GM12865 (cell line): ENCODE data around the gene RBM8A.
"Not testable (repeated sequence)": the region's sequence is repeated elsewhere in the genome, so short reads cannot be mapped to it uniquely, and the experiment has no call there.

Experiments used
- DNase-seq: peaks from one replicate; pipeline ENCODE4 v3.0.0; 2010; ENCODE audit warnings: low read depth
- H3K4me3 ChIP-seq: 2 replicates; pipeline ENCODE4 v1.5.1; 2011; ENCODE audit warnings: mild to moderate bottlenecking, low read depth, low read length, control low read depth
- TF ChIP-seq, protein P1 (sequence below): IDR thresholded peaks from 2 replicates; pipeline ENCODE4 v1.5.1; 2011; ENCODE audit warnings: low read length, control low read depth, low read depth, inconsistent platforms; ENCODE audit not compliant: insufficient read depth; ENCODE audit errors: missing control alignments

Gene RBM8A

GRCh38 chr1:145946477-145946986 lies 19.2 kb upstream of the RBM8A start:
- DNase-seq: no peak
- TF ChIP-seq, protein P1, sequence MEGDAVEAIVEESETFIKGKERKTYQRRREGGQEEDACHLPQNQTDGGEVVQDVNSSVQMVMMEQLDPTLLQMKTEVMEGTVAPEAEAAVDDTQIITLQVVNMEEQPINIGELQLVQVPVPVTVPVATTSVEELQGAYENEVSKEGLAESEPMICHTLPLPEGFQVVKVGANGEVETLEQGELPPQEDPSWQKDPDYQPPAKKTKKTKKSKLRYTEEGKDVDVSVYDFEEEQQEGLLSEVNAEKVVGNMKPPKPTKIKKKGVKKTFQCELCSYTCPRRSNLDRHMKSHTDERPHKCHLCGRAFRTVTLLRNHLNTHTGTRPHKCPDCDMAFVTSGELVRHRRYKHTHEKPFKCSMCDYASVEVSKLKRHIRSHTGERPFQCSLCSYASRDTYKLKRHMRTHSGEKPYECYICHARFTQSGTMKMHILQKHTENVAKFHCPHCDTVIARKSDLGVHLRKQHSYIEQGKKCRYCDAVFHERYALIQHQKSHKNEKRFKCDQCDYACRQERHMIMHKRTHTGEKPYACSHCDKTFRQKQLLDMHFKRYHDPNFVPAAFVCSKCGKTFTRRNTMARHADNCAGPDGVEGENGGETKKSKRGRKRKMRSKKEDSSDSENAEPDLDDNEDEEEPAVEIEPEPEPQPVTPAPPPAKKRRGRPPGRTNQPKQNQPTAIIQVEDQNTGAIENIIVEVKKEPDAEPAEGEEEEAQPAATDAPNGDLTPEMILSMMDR: no peak
- no peak overlapping the region for H3K4me3 ChIP-seq

- no peak overlapping the region for H3K4me3 ChIP-seq
- TF ChIP-seq, protein P1: no peak
- no peak for DNase-seq
Observed at GRCh38 chr1:145944532-145944931, 17.2 kb upstream of the RBM8A start.

DNA sequence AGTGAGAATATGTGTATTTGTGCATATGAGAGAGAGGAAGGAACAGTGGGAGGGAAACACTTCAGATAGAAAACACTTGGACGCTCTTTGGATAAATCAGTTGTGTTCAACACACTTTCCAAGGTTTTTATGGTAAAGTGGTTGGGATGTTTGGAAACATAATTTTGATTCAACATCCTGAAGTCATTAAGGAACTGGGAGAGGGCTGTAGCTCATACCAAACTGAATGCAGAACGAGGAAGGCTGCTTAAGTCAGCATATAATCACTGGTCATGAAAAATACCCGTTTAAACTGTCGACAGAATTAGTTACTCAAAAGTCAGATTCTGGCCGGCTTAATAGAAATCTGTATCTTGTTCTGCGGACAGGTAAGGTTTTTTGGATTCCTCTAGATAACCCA lies 15.6 kb upstream of the RBM8A start:
- no peak for DNase-seq
- H3K4me3 ChIP-seq: no peak overlapping the region
- TF ChIP-seq, protein P1: no peak

GRCh38 chr1:145942405-145942804 lies 15.1 kb upstream of the RBM8A start:
- no peak overlapping the region for H3K4me3 ChIP-seq
- TF ChIP-seq, protein P1: no peak
- no peak for DNase-seq

DNA sequence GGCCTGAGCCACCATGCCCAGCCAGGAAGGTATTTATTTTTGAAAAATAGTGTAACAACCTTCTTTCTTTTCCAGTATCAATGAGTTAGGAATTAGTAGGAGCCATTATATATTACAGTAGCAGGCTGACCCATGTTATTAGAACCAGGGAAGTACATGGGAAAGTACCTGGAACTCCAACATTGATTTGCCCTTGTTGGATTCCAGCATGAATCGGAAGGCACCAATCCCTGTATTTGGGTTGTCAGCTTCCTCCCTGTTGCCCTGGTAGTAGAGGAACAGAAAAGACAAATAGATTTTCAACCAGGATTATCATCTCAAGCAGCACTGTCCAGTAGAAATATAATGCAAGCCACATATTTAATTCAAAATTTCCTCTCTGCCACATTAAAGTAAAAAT lies 10.2 kb upstream of the RBM8A start:
- DNase-seq: no peak
- TF ChIP-seq, protein P1: no peak
- no peak overlapping the region for H3K4me3 ChIP-seq

DNA sequence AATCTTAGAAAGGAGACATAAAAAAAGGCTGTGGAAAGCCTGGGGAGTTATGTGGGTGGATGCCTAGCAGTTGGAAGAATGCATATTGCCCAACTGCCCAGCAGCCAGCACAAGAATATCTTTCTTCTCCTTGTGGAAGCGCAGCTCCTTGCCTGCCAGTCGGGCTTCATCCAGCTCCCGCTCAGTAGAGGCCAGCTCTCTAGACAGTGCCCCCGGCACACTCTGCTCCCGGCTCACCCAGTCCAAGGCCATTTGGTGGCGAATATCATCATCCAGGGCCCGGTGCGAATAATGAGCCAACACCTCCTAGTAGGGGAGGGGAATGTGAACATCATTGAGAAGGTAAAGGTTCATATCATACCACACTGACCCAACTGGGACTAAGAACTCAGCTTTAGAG lies 9.0 kb upstream of the RBM8A start:
- TF ChIP-seq, protein P1: no peak
- H3K4me3 ChIP-seq: no peak overlapping the region
- no peak for DNase-seq

DNA sequence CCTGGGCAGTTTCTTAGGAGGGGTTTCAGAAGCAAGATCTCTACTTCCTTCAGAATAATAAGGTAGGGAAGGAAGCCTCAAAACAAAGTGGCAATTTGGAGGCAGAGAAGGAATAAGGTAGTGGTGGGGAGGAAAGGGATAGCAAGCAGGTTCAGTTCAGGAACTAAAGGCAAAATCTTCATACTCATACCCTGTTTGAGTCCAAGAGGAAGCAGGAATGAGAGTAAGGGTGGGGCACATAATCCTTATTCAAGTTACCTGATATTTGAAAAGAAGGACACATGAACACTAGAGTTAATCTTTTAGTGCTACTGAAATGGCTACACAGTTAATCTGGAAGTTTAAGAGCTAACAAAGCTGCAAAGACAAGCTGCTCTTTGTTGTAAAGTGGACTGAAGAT lies 8.4 kb upstream of the RBM8A start:
- no peak for DNase-seq
- no peak overlapping the region for H3K4me3 ChIP-seq
- TF ChIP-seq, protein P1: no peak

GRCh38 chr1:145932522-145933009 lies 5.3 kb upstream of the RBM8A start:
- peak; percentile 49 for DNase-seq
- not testable (repeated sequence) for H3K4me3 ChIP-seq
